ENCODE data around the gene SP110. TPM values are rescaled to one million over a fixed set of nuclear protein-coding genes. Genes with fewer than 3 reads are reported as not detected.
"Not testable (repeated sequence)": the region's sequence is repeated elsewhere in the genome, so short reads cannot be mapped to it uniquely, and the experiment has no call there.

Gene SP110
- total RNA-seq, result 24.5 TPM
- long read RNA-seq, transcript SP110-202 (15 exons, 2,080 nt), result major isoform, 7 of 26 reads
- long read RNA-seq, partial matches to known transcripts, result 12 of 26 reads
- long read RNA-seq, other reads (novel, unspliced or antisense), result 5 of 26 reads

DNA sequence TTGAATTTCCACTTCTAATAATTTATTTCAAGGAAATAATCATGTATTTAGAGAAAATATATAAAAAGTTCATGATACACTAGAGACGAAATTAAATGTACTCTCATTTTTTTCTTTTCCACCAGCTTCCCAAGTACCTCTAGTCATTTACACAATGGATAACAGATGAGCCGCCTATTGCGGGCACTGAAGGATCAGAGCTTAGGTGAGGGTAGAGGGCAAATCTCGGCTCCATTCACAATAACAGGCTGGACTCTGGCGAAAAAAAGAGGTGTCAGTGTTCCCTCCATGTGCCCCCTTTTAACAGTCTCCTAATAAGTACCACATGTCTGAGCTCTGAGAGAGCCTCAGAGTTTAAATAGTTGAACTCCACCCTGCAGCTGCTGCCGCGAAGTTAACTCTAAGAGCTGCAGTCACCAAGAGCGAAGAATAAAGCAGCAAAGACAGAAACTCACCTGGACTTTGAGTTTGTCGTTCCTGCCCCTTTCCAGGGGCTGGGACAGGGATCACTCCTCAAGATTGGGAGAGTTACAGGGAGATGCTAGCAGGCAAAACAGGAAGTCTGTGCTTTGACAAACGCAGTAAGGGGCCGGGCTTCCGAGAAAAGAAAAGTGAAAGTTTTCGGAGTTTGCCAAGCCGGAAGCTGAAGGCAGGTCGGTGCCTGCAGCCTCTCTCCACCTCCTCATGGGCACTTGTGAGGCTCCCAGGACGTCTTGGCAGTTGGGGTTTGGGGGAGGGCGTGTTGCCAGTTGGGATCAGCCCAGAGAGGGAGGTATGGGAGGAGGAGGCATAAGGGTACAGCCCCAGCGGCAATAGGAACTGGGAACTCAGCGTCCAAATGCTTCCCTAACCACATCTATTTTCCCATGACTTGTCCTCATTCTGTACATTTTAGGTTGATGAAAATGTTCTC, at the start of gene SP110:
Gene SP110, minus strand, starts transcription at position 566 of the 913 bp plus-strand sequence. CDS start 3,057 bp downstream, outside the sequence.
- DNase-seq (ENCODE audit: low spot score), result no peak

DNA sequence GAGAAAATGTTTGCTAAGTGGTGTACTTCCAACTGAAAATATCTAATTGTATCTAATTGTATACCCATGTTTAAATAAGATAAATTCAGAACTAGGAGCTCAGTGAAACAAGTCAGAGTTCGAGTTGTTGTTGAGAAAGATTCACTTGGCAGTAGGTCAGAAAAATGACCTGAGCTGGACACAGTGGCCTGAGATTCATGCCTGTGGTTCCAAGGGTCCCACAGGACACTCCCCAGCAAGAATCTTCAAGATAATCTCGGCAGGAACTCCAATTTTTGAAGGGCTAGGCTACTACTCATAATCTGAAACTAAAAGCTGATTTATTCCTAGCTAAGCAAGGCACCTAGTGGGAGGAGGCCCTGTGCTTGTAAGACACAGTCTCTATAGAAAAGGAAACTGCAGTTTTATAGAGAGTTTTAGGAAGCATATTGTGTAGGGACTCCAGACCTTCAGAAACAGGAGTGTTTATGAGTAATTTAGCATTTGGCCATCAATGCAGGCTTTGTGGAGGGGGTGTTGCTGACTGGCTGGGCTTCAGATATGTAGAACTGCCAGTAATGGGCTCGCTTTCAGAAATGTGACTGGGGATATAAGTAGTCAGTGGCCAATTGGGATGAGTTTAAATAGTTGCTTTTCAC, 48.9 kb upstream of the SP110 start:
- DNase-seq (ENCODE audit: low spot score), result no peak

DNA sequence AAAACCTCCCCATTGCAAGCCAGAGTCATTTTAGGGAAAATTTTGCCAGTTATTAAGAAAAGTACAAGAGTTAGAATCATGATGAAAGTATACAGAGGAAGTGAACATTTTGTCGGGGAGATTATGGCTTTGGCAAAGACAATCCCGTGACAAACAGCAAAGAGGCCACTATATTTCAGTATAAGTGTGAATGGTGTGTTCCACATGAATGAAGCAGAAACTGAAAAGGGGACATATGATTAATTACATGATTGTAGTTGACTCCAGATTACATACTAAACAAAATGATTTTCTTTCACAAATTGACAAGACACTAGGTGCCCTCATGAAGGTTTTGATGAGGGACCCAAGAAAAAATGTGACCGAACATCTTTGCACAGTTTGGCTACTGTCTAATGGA, 47.8 kb upstream of the SP110 start:
- DNase-seq (ENCODE audit: low spot score), result no peak

DNA sequence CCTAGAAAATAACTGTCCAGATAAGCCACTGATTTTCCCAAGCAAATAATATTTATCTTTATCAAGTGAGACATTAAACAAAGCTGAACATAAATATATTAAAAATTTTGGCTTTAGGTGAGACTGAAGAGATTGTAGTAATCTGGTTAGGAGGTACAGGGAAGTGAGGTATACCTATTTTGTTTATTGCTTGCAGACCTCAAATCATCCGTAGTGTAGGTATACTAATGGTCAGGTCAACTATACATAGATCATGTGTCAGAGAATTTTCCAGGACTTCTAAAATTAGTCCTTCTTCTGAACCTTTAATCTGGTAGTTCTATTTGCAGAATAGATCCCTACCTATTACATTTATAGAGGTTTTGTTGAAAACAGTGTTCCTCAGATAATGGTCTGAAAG, 47.3 kb upstream of the SP110 start:
- DNase-seq (ENCODE audit: low spot score), result no peak

DNA sequence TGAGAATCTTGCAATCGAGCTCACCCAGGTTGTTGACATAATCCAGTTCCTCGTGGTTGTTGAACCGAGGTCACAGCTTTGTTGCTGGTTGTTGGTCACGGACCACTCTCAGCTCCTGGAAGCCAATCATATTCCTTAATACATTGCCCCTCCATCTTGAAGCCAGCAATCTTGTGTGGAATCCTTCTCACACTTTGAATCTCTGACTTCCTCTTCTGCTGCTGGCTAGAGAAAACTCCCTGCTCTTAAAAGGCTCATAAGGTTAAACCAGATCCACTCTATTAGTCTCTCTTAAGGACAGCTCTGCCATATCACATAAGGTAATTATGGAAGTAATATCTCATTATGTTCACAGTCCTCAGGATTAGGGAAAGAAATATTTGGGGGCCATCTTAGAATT, 46.9 kb upstream of the SP110 start:
- no peak for DNase-seq (ENCODE audit: low spot score)

DNA sequence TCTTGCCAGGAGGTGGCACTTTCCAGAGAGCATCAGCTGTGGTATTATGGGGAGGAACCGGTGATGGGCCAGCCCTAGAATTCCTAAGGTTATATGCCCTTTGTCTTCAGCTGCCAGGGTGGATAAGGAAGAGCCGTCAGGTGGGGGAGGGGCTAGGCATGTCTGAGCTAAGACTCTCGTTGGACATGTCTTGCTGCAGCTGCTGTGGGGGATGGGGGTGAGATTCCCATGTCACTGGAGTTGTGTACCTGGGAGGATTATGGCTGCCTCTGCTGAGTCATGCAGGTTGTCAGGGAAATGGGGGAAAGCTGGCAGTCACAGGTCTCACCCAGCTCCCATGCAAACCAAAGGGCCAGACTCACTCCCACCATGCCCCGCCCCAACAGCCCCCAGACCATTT, 45.2 kb upstream of the SP110 start:
- not testable (repeated sequence) for DNase-seq (ENCODE audit: low spot score)

DNA sequence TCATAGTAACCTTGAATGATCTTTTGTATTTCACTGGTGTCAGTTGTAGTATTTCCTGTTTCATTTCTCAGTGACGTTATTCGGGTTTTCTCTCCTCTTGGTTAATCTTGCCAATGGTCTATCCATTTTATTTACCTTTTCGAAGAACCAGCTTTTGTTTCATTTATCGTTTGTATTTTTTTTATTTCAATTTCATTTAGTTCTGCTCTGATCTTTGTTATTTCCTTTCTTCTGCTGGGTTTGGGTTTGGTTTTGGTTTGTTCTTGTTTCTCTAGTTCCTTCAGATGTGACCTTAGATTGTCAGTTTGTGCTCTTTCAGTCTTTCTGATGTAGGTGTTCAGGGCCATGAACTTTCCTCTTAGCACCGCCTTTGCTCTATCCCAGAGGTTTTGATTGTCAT, 42.5 kb upstream of the SP110 start:
- no peak for DNase-seq (ENCODE audit: low spot score)

DNA sequence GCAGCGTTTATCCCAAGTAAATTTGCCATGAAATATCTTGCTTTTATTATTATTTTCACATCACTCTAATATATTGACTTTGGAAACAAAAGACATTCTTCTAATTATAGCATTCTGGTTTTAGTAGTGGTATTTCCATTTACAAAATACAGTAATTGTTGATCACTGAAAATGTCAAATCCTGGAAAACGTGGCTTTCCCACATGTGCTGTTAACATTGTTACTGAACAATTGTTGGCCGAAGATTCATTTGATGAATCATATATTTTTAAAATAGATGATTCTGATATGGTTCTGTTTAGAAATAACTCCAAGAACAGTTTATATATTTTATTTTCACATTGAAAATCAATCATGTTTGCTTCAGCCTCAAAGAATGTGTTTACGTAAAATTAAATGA, 38.7 kb upstream of the SP110 start:
- DNase-seq (ENCODE audit: low spot score), result no peak

DNA sequence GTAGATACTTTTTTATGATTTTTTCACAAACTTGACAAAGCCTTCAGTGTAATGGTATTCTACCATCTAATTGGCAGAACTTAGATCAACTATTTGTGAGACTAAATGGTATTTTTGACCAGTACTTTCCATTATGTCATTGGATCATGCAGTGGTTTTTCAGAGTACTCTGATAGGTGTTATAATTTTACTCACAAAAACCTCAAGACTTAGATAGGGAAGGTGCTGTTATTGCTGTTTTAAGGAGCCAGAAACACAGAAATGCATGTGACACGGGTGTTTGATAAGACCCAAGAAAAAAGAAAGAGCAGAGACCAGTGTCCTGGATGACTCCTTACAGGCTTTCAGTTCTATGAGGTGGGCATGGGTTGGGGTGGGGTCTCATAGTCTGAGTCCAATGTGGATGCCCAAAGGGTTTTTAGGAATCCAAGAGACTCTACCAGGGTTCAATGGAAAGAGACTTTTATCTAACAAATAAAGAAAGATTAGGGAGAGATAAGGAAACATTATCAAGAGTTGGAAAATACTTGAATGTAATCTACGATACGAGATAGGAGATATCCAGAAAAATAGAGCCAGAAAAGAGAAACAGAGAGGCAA, 37.0 kb upstream of the SP110 start:
- DNase-seq (ENCODE audit: low spot score), result no peak

DNA sequence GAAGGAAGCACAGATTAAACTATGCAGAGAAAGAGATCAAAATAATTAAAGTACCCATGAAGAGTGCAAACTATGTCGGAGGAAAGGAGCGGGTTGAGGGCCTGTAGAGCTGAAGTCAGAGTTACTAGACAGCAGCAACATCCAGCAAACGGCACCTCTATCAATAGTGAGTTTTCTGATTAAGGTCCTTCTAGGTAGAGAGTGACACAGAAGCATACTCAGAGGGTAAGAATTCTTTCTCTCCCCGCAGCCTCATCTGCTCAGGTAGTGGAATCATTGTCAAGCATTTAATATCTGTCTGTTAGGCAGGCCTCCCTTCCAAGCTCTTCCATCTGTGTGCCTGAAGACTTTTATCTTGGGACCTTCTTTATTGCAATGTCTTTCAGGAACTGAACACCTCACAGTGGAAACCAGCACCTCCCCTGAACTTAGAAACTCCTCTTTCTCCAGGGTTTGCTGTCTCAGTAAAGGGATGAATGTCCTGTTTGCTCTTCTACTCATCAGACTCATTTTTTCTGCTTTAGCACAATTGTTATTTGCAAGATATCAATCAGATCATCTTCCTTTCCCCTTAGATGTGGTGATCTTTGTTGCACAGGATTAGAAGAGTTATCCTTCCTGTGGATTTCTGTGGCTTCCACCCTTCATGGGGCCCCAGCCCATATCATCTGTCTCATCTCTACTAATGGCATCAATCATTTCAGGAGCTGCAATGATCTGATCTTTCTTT, 34.5 kb upstream of the SP110 start:
- no peak for DNase-seq (ENCODE audit: low spot score)

DNA sequence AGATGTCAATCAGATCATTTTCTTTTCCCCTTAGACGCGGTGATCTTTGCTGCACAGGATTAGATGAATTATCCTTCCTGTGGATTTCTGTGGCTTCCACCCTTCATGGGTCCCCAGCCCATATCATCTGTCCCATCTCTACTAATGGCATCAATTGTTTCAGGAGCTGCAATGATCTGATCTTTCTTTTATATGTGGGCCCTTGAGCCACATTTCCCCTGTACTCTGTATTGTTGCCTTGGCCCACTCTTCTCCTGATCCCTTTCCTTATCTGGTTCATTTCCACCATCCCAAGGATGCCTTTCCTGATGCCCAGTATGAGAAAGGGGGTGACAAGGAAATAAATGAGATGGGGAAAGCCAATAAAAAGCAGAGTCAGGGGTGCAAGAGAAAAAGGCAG, 30.4 kb upstream of the SP110 start:
- no peak for DNase-seq (ENCODE audit: low spot score)

DNA sequence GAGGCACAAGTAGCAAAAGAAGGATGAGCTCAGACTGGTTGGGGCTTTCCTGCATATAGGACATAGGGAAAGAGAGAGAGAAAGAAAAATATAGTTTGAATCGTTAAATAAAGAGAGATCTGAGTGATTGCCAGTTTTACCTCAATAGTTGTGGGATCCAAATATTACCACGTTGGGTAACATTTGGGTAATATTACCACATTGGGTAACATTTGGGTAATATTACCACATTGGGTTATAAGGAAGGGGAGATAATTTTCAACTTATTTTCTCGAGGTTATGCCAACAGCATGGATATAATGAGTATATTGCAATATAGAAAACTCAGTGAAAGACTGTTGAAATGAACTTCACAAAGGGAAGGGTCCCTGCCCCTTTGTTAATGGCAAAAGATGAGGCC, 26.4 kb upstream of the SP110 start:
- no peak for DNase-seq (ENCODE audit: low spot score)

DNA sequence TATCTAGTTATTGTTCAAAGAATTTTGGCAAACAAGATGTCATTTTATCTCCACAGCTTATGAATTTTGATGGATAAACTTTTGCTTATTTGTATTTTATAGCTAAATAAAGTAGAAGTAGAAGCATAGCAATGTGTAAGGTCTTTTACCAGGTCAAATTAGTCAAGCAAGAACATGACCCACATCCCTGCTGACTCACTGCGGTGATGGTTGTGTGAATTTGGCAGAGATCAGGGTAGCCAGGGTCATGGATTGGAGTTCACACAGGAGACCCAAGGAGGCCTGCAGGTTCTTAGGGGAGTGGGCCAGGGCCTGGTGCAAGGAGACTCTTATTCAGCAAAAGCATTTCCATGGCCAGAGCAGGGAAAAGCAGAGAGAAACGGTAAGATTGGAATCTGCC, 24.4 kb upstream of the SP110 start:
- no peak for DNase-seq (ENCODE audit: low spot score)

DNA sequence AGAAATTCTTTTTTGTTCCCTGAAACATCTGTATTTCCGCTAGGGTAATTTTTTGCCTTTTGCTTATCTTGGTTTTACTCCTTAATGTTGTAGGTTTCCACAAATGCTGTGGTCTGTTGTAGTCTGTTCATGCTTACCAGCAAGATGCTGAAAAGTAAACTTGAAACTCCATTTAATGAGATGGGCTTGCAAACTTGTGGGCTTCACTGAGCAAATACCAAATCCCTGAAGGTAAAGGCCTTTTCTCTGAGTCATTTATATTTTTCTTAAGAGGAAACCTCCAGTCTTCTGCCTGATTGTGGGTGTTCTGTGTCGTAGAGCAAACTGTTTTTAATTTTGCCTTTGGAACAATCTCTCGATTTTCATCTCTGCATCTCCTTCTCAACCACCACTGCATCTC, 15.1 kb upstream of the SP110 start:
- no peak for DNase-seq (ENCODE audit: low spot score)

DNA sequence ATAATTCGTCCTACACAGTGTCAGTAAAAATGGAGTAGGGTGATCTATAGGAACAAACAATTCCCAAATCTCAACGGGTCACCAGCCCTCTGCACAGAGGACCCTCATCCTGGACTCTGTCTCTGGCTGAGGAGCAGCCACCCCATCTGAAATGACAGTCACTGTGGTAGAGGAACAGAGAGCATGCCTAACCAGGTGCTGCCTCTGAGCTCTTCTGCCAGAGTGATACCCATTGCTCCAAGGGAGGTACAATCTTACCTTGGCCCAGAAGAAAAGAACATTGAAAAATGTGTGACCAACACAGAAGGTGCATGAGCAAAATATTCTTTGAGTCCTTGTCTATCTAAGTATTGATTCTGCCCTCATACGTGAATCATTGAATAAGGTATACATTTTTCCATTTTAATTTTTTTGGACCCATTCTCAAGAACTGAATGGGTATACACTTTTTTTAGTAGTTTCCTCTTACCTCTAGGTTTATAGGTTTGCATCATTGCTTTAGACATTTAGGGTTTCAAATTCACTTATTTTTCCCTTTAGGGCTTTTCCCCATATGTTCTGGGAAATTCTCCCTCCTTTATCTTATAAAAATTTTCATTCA, 14.4 kb upstream of the SP110 start:
- DNase-seq (ENCODE audit: low spot score), result no peak

DNA sequence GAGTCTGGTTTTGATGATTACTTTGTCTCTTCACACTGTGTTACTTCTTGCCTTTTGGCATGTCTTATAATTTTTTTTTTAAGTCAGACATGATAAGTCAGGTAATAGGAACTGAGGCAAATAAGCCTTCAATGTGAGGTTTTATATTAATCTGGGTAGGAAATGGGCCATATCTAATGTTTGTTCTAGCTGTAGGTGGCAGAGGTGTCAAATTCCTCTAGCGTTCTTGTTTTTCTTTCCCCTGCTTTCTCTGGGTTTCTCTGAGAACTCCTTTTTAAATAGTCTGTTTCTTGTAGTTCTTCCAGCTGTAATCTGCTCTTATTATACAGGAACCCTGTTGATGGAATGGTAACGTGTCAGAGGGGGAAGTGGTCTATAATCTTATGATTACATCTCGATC, 11.5 kb upstream of the SP110 start:
- DNase-seq (ENCODE audit: low spot score), result no peak

DNA sequence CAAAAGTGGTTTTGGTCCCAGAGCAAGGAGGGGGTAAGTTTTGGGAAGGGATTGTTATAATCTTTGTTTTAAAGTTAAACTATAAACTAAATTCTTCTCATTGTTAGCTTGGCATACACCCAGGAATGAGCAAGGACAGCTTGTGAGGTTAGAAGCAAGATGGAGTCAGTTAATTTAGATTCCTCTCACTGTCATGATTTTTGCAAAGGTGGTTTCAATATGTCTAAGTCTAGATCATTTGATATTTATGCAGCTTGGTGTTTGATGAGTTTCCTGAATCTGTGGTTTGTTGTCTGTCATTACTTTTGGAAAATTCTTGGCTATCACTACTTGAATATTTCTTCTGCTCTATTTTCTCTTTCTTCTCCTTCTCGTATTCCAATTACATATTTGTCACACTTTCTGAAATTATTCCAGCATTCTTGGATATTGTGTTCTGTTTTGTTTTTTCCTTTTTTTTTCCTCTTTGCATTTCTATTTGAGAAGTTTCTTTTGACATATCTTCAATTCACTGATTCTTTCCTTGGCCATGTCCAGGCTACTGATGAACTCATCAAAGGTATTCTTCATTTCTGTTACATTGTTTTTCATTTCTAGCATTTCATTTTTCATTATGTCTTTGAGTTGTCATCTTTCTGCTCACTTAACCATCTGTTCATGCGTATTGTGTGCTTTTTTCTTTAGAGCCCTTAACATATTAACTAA, 10.9 kb upstream of the SP110 start:
- no peak for DNase-seq (ENCODE audit: low spot score)

DNA sequence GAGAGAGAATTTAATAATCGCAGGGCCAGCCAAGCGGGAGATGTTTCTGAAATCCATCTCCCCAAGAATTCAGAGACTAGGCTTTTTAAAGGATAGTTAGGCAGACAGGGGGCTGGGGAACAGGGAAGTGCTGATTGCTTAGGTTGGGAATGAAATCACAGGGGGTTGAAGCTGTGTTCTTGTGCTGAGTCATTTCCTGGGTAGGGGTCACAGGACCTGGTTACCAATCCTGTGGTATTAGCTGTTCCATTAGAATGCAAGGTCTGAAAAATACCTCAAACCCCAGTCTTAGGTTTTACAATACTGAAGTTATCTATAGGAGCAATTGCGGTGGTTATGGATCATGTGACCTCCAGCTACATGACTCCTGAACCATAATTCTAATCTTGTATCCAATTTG, 10.3 kb upstream of the SP110 start:
- no peak for DNase-seq (ENCODE audit: low spot score)

DNA sequence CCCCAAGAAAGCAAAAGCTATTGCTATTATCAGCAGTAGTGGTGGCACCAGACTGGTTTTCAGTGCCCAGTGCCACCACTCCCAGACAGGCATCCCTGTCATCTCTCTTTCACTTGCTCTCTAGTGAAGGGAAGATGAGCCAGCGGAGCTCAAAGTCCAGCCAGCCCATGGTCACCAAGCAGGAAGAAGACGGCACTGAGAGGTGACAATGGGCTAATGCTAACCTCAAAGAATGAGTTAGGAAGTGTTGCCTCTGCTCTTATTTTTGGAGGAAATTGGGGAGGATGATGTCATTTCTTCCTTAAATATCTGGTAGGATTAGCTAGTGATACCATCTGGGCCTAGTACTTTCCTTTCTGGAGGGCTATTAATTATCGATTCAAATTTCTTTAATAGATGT, 7.4 kb upstream of the SP110 start:
- DNase-seq (ENCODE audit: low spot score), result no peak

DNA sequence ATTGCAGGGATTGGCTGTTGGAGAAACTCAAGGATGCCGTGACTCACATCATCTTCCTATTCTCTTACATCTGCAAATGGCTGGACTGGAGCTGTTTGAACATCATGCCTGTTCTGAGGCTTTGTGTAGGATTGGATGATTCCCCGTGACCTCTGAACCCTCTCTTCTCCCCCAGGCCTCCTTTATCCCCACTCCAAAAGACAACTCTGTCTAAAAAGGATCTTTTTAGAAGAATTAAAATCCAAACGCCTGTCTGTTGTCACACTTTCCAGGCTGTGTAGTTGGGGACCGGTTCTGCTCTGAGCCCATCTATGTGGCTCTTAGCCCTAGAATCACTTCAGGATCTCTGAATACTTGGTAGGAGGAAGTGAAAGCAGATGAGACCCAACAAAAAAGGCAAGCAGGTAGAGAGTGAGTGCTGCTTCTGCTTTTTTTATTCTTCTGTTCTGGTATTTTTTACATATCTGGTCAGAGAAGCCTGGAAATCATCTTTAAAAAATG, 6.3 kb upstream of the SP110 start:
- DNase-seq (ENCODE audit: low spot score), result no peak
